Measurements from ENCODE around the gene CACNA1G.

DNA sequence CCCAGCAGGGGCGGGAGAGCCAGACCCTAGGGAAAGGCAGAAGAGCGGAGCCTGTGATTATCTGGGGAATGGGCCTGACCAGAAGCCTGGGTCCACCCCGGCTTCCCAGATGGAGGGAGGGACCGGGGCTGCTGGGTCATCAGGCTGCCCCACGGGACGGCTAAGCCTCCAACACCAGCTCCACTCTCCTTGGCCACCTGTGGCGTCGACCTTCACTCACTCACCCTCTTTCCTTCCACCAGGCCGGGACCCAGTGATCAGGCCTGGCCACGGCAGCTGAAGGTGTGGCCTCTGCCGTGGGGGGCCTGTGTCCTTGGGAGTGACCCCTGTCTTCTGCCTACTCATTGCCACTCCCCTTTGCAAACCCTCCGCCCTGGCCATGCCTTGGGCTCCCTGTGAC is 51.8 kb downstream of the CACNA1G start:
- TF ChIP-seq, protein P1, sequence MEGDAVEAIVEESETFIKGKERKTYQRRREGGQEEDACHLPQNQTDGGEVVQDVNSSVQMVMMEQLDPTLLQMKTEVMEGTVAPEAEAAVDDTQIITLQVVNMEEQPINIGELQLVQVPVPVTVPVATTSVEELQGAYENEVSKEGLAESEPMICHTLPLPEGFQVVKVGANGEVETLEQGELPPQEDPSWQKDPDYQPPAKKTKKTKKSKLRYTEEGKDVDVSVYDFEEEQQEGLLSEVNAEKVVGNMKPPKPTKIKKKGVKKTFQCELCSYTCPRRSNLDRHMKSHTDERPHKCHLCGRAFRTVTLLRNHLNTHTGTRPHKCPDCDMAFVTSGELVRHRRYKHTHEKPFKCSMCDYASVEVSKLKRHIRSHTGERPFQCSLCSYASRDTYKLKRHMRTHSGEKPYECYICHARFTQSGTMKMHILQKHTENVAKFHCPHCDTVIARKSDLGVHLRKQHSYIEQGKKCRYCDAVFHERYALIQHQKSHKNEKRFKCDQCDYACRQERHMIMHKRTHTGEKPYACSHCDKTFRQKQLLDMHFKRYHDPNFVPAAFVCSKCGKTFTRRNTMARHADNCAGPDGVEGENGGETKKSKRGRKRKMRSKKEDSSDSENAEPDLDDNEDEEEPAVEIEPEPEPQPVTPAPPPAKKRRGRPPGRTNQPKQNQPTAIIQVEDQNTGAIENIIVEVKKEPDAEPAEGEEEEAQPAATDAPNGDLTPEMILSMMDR (IDR thresholded peaks at IDR 0.05) = no peak
- no peak for TF ChIP-seq POLR2AphosphoS5 (IDR thresholded peaks at IDR 0.05)

All from prostate gland (tissue), 2 donors.